ENCODE data around the gene ME3. TPM values are rescaled to one million over a fixed set of nuclear protein-coding genes. Genes with fewer than 3 reads are reported as not detected.

Gene ME3
- polyA plus RNA-seq, 1 experiment, result 15.8 TPM

DNA sequence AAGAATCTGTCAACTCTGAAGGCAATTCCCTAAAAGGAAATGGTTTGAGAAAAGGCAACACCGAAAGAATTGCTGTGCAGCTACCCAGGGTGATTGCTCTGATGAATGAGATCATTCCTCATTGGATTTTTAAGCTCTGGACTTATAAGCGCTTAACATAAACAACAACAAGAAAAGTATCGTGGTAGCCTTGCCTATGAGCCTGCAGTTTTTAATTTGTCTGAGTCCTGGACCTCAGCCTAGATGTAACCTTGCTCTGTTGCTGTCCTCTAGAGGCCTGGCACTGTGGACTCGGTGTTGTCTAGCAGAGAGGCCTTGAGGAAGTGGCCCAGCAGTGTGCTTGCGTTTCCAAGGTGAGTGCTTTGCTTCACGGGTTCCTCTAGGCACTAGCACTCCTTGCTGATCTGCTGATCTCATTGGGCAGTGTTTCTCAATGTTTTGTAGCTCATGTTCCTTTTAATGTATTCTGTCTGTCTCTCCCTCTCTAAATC, 277.3 kb downstream of the ME3 start:
- POLR2A ChIA-PET, result no interaction called here
- TF ChIP-seq, protein P1, sequence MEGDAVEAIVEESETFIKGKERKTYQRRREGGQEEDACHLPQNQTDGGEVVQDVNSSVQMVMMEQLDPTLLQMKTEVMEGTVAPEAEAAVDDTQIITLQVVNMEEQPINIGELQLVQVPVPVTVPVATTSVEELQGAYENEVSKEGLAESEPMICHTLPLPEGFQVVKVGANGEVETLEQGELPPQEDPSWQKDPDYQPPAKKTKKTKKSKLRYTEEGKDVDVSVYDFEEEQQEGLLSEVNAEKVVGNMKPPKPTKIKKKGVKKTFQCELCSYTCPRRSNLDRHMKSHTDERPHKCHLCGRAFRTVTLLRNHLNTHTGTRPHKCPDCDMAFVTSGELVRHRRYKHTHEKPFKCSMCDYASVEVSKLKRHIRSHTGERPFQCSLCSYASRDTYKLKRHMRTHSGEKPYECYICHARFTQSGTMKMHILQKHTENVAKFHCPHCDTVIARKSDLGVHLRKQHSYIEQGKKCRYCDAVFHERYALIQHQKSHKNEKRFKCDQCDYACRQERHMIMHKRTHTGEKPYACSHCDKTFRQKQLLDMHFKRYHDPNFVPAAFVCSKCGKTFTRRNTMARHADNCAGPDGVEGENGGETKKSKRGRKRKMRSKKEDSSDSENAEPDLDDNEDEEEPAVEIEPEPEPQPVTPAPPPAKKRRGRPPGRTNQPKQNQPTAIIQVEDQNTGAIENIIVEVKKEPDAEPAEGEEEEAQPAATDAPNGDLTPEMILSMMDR (IDR thresholded peaks at IDR 0.05; ENCODE audit: insufficient read depth, low read depth, low read length), result 0 out of 2 replicates have a peak, but pooled peaks have one; percentile 10
- CTCF ChIA-PET, result interaction anchor here (1.1 to 2.0 kb wide), 2 partner anchors 32 to 34 kb away, joined by 3 to 9 read pairs; no protein-coding TSS in a partner anchor
- DNase-seq (ENCODE audit: low read depth), result no peak
- Histone ChIP-seq H3K36me3 (ENCODE audit: control insufficient read depth, insufficient read depth, low read length) (no peaks in the 10 kb centered on the region), H3K27me3 (ENCODE audit: control insufficient read depth, insufficient read depth, low read length) (no peaks in the 10 kb centered on the region), H3K4me3 (ENCODE audit: low read depth, low read length) (no peak overlapping the region)

Other genes starting within 250 kb of the ME3 start
- gene PRSS23, start 127.9 kb upstream of the ME3 start, polyA plus RNA-seq (2011; rRNA removed), result 258 and 343 TPM in 2 replicates